GM18951 (cell line): ENCODE measurements around the gene CSF3R.

Source experiments
- POLR2A ChIP-seq: IDR thresholded peaks from 4 replicates; pipeline ENCODE4 v1.6.1; 2011; ENCODE audit warnings: mild to moderate bottlenecking; ENCODE audit not compliant: insufficient read length, insufficient read depth; ENCODE audit errors: extremely low read depth
- in situ Hi-C: fragments of 300-500 bp; cut with MboI; formaldehyde crosslinking; loops from one replicate; pipeline ENCODE4 v1.12.0; 2022; ENCODE audit warnings: low sequenced_read_pairs, mixed read lengths, inconsistent platforms; ENCODE audit not compliant: unreplicated experiment

Gene CSF3R

DNA sequence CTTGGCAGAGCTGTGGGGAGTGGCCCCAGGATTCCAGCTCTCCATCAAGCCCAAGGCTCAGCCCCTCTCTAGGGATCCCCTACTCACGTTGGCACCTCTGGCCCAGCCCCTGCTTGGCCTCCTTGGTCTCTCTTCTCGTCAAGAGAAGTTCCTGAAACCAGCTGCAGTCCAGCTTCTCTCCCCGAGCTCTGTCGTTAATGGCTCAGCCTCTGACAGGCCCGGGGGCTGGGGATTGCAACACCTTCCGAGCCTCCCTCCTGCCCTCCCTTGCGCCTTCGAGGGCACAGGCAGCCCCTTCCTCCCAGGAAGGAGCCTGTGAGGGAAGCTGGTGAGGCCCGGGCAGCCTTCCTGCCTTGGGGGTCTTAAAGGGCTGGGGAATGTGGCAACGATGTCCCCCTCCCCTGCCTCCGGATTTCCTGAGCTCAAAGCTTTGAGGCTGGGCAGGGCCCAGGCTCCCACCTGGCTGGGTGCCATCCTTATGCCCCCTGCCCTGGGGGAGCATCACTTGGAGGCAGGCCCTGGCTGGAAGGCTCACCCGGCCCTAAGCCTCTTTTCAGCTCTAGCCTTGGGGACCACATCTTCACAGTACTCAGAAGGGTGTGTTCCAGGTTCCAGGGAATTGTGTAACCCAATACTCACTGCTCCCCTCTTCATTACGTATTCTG lies at the start of gene CSF3R:
CSF3R (minus strand) TSS at position 190 of the 665 bp plus-strand sequence. CDS start 3,417 bp downstream, outside the sequence.
- in situ Hi-C loops, result no loop called here
- TF ChIP-seq POLR2A, result no peak

DNA sequence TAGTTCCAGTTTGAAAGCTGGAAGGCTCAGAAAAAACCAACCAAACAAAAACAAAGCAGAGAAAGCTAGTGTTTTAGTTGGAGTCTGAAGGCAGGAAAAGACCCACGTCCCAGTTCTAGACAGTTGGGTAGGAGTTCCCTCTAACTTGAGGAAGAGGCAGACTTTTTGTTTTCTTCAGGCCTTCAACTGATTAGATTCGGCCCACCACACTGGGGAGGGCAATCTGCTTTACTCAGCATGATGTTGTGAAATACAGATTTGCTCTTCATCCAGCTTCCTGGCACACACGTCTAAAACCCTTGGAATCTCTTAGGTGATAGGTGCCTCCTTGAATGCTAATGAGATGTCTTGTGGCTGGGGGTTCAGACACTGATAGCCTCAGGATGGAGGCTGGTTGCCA lies 49.1 kb upstream of the CSF3R start:
- in situ Hi-C loops, result no loop called here
- TF ChIP-seq POLR2A, result no peak

DNA sequence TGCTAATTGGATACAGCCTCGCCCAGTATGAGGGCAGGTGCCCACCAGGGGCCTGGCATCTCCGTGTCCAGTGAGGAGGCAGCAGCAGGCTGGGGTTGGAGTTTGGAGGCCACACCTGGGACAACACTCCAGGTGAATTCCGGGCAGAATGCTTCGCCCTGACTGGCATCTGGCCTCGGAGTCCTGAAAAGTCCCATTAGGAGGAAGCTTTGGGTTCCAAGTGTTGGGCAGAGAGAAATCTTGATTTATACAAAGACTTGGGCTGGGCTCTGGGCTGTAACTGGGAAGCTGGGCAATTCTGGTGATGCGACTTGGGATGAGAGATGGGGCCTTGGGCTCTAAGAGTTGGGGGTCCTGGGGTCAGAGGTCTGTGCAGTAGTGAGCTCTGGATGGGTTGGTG lies 48.1 kb upstream of the CSF3R start:
- in situ Hi-C loops, result no loop called here
- TF ChIP-seq POLR2A, result no peak

- TF ChIP-seq POLR2A, result no peak
- in situ Hi-C loops, result no loop called here
These were observed 47.5 kb upstream of the CSF3R start for GRCh38 chr1:36530261-36530660.

DNA sequence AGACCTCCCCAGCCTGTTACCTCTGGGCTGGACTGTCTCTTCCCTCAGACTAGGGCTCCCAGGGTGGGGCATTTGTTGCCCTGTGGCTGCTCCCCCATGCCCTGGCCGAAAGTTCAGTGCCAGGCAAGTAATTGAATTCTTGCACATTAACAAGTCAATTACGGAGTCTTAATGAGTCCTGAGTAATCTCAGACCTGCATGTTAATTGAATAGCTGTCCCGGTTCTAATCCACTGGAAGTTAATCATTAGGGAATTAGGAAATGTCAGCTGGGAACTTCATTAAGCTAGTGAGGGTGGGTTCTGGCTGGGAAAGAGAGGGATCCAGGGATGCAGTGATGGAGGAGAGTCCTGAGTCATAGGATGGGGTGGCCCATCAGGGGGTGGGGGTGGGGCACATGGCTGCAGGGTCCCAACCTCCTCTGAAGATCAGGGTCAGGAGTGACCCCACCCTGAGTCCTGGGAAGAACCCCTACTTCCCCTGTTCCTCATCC lies 47.1 kb upstream of the CSF3R start:
- no peak for TF ChIP-seq POLR2A
- in situ Hi-C loops, result no loop called here

- no peak for TF ChIP-seq POLR2A
- in situ Hi-C loops, result no loop called here
These were observed 45.9 kb upstream of the CSF3R start for GRCh38 chr1:36528361-36529349.

- in situ Hi-C loops, result no loop called here
These were observed 42.5 kb upstream of the CSF3R start for GRCh38 chr1:36525166-36525565.

DNA sequence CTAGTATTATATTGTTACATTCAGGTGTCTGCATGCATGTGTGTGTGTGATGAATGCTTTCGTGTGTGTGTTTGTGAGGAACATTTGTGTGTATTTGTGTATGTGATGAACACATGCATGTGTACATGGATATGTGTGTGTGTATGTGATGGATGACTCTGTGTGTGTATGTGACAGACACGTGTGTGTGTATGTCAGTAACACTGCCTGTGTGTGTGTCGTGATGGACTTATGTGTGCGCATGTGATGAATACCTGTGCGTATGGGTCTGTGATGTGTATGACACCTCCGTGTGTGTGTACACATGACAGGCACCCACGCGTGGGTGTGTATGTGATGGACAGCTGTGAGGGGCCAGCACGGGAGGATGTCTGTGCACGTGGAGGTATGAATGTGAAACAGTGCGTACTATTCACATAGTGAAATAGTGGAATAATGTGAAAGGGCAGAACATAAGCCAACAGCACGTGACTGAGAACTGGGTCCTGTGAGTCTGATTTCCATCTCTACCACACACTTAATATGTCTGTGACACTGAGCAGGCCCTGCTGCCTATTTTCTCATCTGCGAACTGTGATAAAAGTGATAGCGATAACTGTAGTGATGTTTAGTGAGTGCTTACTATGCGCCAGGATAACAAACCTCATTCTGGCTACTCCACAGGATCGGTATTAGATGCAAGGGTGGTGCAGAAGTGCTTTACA lies 41.8 kb upstream of the CSF3R start:
- in situ Hi-C loops, result no loop called here
- TF ChIP-seq POLR2A, result no peak

More at GRCh38 chr1:36525166-36525565, 42.5 kb upstream of the CSF3R start:
- TF ChIP-seq POLR2A, result no peak

DNA sequence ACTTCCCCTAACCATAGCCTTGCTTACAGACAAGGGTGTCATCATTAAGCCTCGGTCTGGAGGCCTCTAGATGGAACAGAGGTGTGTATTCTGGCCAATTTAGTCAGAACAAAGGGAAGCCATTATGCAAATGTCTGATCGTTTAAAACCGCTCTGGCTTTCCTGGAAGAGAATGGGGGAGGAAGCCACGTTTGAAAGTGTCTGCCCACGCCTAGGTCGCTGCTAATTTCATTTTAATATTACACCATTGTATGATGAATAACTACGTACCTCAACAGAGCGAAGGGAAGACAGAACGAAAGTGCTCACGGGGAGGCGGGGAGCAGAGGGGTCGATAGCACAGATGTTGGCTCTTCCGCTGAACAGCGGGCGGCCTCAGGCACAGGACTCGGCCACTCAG lies 41.1 kb upstream of the CSF3R start:
- in situ Hi-C loops, result no loop called here
- no peak for TF ChIP-seq POLR2A

- TF ChIP-seq POLR2A, result no peak
- in situ Hi-C loops, result no loop called here
These were observed 40.5 kb upstream of the CSF3R start for GRCh38 chr1:36523230-36523495.

DNA sequence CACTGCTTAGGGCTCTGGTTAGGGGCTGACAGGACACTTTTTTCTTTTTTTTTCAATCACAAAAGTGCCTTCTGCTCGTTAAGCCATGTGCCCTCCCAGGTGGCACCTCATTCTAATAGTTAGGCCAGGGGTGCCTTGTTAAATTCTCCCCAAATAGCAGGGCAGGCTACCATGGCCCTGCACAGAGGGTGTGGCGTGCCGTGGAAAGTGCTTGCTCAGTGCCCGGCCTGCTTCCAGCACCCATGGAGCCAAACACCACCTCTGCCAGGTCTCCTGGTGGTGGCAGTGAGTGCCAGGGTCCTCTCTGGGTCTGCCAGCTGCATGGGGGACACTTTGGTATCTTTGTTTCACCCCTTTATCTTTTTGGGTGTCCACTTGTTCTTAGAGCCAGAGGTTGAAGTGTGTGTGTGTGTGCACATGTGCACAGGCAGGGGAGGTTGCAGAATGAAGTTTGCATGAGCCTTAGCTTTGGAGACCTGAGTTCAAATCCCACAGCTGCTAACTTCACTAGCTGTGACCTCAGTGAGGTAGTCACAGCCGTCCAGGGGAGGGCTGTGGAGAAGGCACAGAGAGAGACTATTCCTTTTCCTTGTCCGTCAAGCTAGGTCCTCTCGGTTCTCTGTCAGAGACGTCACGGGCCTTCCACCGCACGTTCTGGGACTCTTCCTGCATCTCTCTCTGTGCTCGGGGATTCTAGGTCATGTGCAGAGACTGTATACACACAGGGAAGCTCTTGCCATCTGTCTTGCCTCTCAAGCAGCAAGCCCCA lies 39.9 kb upstream of the CSF3R start:
- in situ Hi-C loops, result no loop called here
- no peak for TF ChIP-seq POLR2A

DNA sequence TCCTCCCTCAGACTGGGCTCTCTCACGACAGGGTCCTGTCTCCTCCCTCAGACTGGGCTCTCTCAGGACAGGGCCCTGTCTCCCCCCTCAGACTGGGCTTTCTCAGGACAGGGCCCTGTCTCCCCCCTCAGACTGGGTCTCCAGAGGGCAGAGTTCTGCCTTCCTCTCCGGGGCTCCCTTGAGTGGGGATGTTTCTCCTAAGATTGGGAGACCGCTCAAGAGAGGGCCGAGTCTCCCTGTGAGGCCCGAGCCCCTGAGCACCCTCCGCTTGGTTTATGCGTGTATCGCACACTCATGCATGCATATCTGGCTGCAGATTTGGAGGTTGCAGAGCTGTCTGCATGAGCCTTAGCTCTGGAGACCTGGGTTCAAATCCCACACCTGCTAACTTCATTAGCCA lies 39.3 kb upstream of the CSF3R start:
- in situ Hi-C loops, result no loop called here
- TF ChIP-seq POLR2A, result no peak
